ENCODE measurements around the gene ZNF580.

- TF ChIP-seq POLR2A (IDR thresholded peaks at IDR 0.05) (no peak), CTCF (IDR thresholded peaks at IDR 0.05) (no peak)
Measured at GRCh38 chr19:55592391-55593090, 48.3 kb upstream of the ZNF580 start.
